Left lung (tissue), 10 donors: ENCODE data around the gene TRIM62. TPM values are rescaled to one million over a fixed set of nuclear protein-coding genes. Genes with fewer than 3 reads are reported as not detected.

ENCODE experiments used
- ATAC-seq: fragments of 200-7000 bp; cut with Tn5 transposase; one replicate; pipeline ENCODE4 v1.9.1; 2020; ENCODE audit warnings: moderate library complexity
- DNase-seq, 4 donors: peaks; one replicate each; pipeline ENCODE4 v3.0.0-alpha.2; 2013 to 2020
- H3K27ac ChIP-seq, 2 donors: fragments of 200-600 bp; sonication (generic) in 1 of 2; one replicate each; pipeline versions ENCODE4 v1.5.0 to v1.8.0; 2020 to 2021
- H3K27me3 ChIP-seq, 2 donors: fragments of 200-600 bp; sonication (generic) in 1 of 2; one replicate each; pipeline versions ENCODE4 v1.5.0 to v1.8.0; 2020 to 2021
- H3K36me3 ChIP-seq, 2 donors: fragments of 200-600 bp; sonication (generic) in 1 of 2; one replicate each; pipeline versions ENCODE4 v1.5.0 to v1.8.0; 2020 to 2021
- H3K4me1 ChIP-seq, 2 donors: fragments of 200-600 bp; one replicate each; pipeline ENCODE4 v1.8.0; 2021
- H3K4me3 ChIP-seq, 2 donors: fragments of 200-600 bp; sonication (generic) in 1 of 2; one replicate each; pipeline versions ENCODE4 v1.5.0 to v1.8.0; 2020 to 2021; ENCODE audit warnings: mild to moderate bottlenecking in 1 of 2
- H3K9me3 ChIP-seq, 2 donors: fragments of 200-600 bp; sonication (generic) in 1 of 2; one replicate each; pipeline versions ENCODE4 v1.5.0 to v1.8.0; 2020 to 2021
- intact Hi-C, 2 donors: fragments of 100-400 bp; cut with DNase I; formaldehyde crosslinking; loops; one replicate each; pipeline versions ENCODE4 v1.11.2 to v1.14.2; 2022
- polyA plus RNA-seq, 6 donors: library from polyadenylated mRNA; unstranded; fragments of 120-200 nt; gene quantifications; one replicate each; pipeline ENCODE4 v1.2.1, GENCODE V29; 2013; ENCODE audit not compliant: insufficient read length in 6 of 6
- total RNA-seq, 2 donors: library from RNA; stranded (reverse); fragmentation: NEBNext Ultra II Directional; extraction: Animal tissue kit (Norgen Biotek cat#: 25700); gene quantifications; one replicate each; pipeline ENCODE4 v1.2.1, GENCODE V29; 2021
- TF ChIP-seq, protein P1 (sequence below), 2 donors: fragments of 200-600 bp; sonication (generic) in 1 of 2; IDR thresholded peaks; one replicate each; pipeline versions ENCODE4 v1.5.0 to v1.8.0; 2021; ENCODE audit warnings: antibody characterized with exemption in 2 of 2
- donor health status: DM: no; HTN: yes; CAD: no.
- donor health status: DM: no; HTN: no; CAD: no.

TRIM62 gene
- total and polyA plus RNA-seq, 8 donors, result 4.4 to 6.4 (median 5.9) TPM

DNA sequence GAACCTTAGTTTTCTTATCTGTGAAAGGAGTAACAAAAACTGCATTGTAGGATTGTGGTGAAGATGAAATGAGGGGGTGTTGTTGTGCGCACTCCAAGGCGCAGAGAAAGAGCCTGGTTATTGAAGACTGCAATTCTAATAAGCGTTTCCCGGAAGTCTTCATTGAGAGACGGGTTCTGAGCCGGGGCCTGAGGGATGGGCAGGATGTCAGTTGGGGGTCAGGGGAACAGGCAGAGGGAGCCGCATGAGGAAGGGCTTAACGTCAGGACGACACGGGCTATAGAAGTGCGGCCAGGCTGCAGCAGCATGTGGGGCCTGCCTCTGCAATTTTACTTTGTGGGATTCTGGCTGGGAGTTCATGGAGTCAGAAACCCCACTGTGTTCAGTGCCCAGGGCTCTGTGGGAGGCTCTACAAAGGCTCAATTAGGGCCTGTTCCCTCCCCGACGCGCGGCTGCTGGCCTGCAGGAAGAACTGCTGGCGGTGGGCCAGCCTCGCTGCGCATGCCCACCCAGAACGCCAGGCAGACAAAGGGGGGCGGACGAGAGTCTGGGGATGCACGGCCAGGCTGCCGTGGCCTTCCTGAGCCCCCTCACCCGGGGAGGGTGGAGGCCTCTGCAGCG lies 20.7 kb downstream of the TRIM62 start:
- peak; percentile 37 for ATAC-seq
- H3K4me3 ChIP-seq, result no peak overlapping the region

DNA sequence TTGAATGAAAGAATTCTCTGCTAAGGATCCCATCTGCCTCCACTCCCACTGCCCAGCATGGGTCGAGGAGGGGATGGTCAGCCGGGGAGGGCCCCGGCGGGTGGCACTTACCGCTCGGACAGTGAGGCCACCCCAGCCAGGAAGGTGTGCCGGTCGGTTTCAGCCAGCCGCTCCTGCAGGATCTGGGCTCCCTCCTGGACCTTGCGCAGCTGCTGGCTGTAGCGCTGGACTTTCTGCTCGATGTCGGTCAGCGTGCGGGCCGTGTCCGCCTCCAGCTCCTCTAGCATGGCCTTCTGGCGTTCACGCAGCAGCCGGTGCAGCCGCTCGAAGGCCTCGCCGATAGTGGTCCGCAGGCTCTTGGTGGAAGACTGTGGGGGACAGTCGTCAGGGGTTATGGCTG lies 22.3 kb downstream of the TRIM62 start:
- H3K4me3 ChIP-seq, result no peak overlapping the region
- no peaks in the 10 kb centered on the region for H3K9me3 ChIP-seq
- H3K27ac ChIP-seq, result no peak overlapping the region
- peaks cover 0 to 5% of the 10 kb centered on the region in 2 donors for H3K4me1 ChIP-seq
- DNase-seq (no peak), ATAC-seq (no peak)
- TF ChIP-seq, protein P1, sequence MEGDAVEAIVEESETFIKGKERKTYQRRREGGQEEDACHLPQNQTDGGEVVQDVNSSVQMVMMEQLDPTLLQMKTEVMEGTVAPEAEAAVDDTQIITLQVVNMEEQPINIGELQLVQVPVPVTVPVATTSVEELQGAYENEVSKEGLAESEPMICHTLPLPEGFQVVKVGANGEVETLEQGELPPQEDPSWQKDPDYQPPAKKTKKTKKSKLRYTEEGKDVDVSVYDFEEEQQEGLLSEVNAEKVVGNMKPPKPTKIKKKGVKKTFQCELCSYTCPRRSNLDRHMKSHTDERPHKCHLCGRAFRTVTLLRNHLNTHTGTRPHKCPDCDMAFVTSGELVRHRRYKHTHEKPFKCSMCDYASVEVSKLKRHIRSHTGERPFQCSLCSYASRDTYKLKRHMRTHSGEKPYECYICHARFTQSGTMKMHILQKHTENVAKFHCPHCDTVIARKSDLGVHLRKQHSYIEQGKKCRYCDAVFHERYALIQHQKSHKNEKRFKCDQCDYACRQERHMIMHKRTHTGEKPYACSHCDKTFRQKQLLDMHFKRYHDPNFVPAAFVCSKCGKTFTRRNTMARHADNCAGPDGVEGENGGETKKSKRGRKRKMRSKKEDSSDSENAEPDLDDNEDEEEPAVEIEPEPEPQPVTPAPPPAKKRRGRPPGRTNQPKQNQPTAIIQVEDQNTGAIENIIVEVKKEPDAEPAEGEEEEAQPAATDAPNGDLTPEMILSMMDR (IDR thresholded peaks at IDR 0.05), result no peak
- intact Hi-C loops, result no loop called here
- no peaks in the 10 kb centered on the region for H3K27me3 ChIP-seq
- H3K36me3 ChIP-seq, result peaks cover 0 to 19% of the 10 kb centered on the region in 2 donors

More for the DNA sequence above, 20.7 kb downstream of the TRIM62 start:
- peaks cover 0 to 19% of the 10 kb centered on the region in 2 donors for H3K36me3 ChIP-seq
- peak in 2 of 4 donors; percentile 77 to 90 for DNase-seq
- H3K4me1 ChIP-seq, result peaks cover 0 to 5% of the 10 kb centered on the region in 2 donors
- H3K9me3 ChIP-seq, result no peaks in the 10 kb centered on the region
- H3K27ac ChIP-seq, result no peak overlapping the region
- no peaks in the 10 kb centered on the region for H3K27me3 ChIP-seq
- TF ChIP-seq, protein P1 (IDR thresholded peaks at IDR 0.05), result no peak
- intact Hi-C loops, result no loop called here

GRCh38 chr1:33158366-33158765 lies 23.5 kb downstream of the TRIM62 start:
- intact Hi-C loops, result no loop called here
- no peak for ATAC-seq

DNA sequence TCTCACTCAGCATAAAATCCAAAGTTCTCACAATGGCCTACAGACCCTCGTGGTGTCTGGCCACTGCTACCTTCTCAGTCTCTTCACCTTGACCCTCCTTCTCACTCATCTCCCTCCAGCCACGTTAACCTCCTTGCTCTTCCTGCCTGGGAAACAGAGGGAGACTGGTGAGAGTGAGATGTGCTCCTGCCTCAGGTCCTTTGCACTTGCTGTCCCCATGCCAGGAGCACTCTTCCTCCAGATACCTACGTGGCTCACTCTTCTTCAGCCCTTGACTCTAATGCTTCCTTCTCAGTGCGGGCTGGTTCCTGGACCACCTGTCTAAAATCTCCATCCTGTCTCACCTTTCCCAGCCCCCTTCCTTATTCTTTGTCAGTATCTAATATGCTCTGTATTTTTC lies 24.7 kb downstream of the TRIM62 start:
- DNase-seq (no peak), ATAC-seq (no peak)
- Histone ChIP-seq H3K36me3 (peaks cover 0 to 19% of the 10 kb centered on the region in 2 donors), H3K4me1 (peaks cover 0 to 5% of the 10 kb centered on the region in 2 donors), H3K27ac (no peak overlapping the region), H3K27me3 (no peaks in the 10 kb centered on the region), H3K9me3 (no peaks in the 10 kb centered on the region), H3K4me3 (no peak overlapping the region)
- TF ChIP-seq, protein P1 (IDR thresholded peaks at IDR 0.05), result no peak
- intact Hi-C loops, result no loop called here

More at GRCh38 chr1:33158366-33158765, 23.5 kb downstream of the TRIM62 start:
- DNase-seq, result no peak
- H3K4me3 ChIP-seq, result no peak overlapping the region
- H3K9me3 ChIP-seq, result no peaks in the 10 kb centered on the region
- H3K27ac ChIP-seq, result no peak overlapping the region
- TF ChIP-seq, protein P1 (IDR thresholded peaks at IDR 0.05), result no peak
- peaks cover 0 to 5% of the 10 kb centered on the region in 2 donors for H3K4me1 ChIP-seq
- no peaks in the 10 kb centered on the region for H3K27me3 ChIP-seq
- peaks cover 0 to 19% of the 10 kb centered on the region in 2 donors for H3K36me3 ChIP-seq

- Histone ChIP-seq H3K9me3 (no peaks in the 10 kb centered on the region), H3K27ac (no peak overlapping the region), H3K4me3 (no peak overlapping the region), H3K4me1 (peaks cover 0 to 3% of the 10 kb centered on the region in 2 donors), H3K27me3 (no peaks in the 10 kb centered on the region), H3K36me3 (peaks cover 0 to 19% of the 10 kb centered on the region in 2 donors)
- DNase-seq, result no peak
- TF ChIP-seq, protein P1 (IDR thresholded peaks at IDR 0.05), result no peak
- ATAC-seq, result no peak
- intact Hi-C loops, result no loop called here
Observed at GRCh38 chr1:33155877-33156538, 25.8 kb downstream of the TRIM62 start.
